ENCODE results near the gene SOX12. TPM values are rescaled to one million over a fixed set of nuclear protein-coding genes. Genes with fewer than 3 reads are reported as not detected.
A peak's percentile ranks its signal among the peaks of the same experiment; 100 is the strongest.

Gene SOX12
- total RNA-seq (ENCODE audit: low replicate concordance): 5.3 and 26.6 TPM in 2 replicates

DNA sequence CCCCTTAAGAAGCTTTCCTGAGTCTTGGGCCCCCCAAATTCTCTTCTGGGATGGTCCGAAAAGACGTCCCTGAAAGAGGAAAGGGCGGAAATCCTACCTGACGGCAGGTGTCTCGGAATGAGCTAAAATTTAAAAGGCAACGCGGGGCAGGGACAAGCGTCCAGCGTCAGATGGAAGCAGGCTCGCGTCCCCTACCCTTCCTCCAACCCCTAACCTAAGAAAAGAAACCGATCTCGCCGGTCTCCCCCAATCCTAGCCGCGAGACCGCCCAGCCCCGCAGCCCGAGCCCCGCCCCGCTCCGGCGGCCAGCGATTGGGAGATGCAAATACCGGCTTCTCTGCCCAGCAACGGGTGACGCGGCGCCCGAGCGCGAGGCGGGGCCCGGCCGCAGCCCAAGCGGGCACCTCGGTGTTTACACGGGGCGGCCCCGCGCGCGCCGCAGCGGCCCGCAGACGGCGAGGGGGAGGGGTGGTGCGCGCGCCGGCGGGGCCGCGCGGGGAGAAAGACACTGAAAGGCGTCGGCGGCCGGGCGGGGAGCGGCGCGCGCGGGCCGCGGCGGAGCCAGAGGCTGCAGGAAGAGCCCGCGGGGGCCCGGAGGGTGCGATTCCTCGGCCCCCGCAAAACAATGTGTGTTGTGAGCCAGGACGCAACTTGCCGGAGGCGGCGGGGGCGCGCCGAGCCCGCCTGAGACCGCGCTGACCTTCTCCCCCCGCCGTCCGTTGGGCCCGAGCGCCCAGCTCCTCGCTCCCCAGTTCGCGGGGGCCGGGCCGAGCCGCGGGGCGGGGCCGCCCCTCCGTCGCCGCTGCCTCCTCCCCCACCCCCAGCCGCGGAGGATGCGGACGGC is at the start of gene SOX12:
Gene SOX12, plus strand, starts transcription at position 508 of the 844 bp plus-strand sequence. CDS start 373 bp downstream, outside the sequence.
- Histone ChIP-seq H3K36me3 (no peaks in the 10 kb centered on the region), H4K20me1 (ENCODE audit: low read depth) (peaks cover 30% of the 10 kb centered on the region), H3F3A (ENCODE audit: low read depth) (peaks cover 53% of the 10 kb centered on the region), H3K4me3 (peak within 1 kb of the TSS; percentile 97), H2AFZ (replicated peaks) (peak within 1 kb of the TSS; percentile 54), H3K9ac (peak within 1 kb of the TSS; percentile 52), H3K9me3 (ENCODE audit: low read depth) (no peaks in the 10 kb centered on the region), H3K27me3 (no peaks in the 10 kb centered on the region), H3K4me1 (peaks cover 25% of the 10 kb centered on the region), H3K79me2 (ENCODE audit: low read depth) (peaks cover 54% of the 10 kb centered on the region), H3K4me2 (peak within 1 kb of the TSS; percentile 83), H3K27ac (peak within 1 kb of the TSS; percentile 92)
- H3K36me3 Mint-ChIP-seq: peaks cover 26% of the 10 kb centered on the region
- peaks cover 2% of the 10 kb centered on the region for H3K9me3 Mint-ChIP-seq
- peaks cover 8% of the 10 kb centered on the region for H3K27me3 Mint-ChIP-seq (ENCODE audit: insufficient read depth, low read depth)
- TF ChIP-seq, protein P1, sequence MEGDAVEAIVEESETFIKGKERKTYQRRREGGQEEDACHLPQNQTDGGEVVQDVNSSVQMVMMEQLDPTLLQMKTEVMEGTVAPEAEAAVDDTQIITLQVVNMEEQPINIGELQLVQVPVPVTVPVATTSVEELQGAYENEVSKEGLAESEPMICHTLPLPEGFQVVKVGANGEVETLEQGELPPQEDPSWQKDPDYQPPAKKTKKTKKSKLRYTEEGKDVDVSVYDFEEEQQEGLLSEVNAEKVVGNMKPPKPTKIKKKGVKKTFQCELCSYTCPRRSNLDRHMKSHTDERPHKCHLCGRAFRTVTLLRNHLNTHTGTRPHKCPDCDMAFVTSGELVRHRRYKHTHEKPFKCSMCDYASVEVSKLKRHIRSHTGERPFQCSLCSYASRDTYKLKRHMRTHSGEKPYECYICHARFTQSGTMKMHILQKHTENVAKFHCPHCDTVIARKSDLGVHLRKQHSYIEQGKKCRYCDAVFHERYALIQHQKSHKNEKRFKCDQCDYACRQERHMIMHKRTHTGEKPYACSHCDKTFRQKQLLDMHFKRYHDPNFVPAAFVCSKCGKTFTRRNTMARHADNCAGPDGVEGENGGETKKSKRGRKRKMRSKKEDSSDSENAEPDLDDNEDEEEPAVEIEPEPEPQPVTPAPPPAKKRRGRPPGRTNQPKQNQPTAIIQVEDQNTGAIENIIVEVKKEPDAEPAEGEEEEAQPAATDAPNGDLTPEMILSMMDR (IDR thresholded peaks at IDR 0.05): no peak
- TF ChIP-seq EZH2 (IDR thresholded peaks at IDR 0.05) (no peak), EZH2phosphoT487 (IDR thresholded peaks at IDR 0.05) (no peak)
- peak within 1 kb of the TSS; percentile 92 for H3K27ac Mint-ChIP-seq
- peak; percentile 98 for DNase-seq (ENCODE audit: low spot score)
- peaks cover 45% of the 10 kb centered on the region for H3K4me1 Mint-ChIP-seq
- peak within 1 kb of the TSS; percentile 96 for H3K4me3 Mint-ChIP-seq

DNA sequence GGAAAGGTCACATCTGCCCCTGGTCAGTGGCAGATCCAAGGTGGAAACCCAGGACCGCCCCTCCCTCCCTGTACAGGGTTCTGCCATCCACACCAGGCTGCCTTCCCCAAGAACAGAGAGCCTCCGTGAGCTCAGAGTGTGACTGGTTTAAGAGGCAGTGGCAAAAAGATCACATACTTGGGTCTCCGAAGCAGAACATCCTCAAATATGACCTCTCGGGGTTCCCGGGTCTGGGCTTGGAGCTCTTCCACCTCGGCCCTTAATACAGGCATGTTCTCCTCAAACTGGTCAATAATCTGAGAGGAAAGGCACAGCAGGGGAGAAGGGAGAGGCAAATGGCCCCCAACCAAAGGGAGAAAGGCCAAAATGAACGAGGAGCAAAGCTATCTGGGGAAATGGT is 49.6 kb upstream of the SOX12 start:
- TF ChIP-seq EZH2 (IDR thresholded peaks at IDR 0.05): no peak
- TF ChIP-seq EZH2phosphoT487 (IDR thresholded peaks at IDR 0.05): no peak
- TF ChIP-seq, protein P1 (IDR thresholded peaks at IDR 0.05): no peak
- Histone ChIP-seq H3K4me3 (no peak overlapping the region), H3K9me3 (ENCODE audit: low read depth) (no peaks in the 10 kb centered on the region), H3K36me3 (no peaks in the 10 kb centered on the region), H3K27ac (no peak overlapping the region), H3F3A (ENCODE audit: low read depth) (no peaks in the 10 kb centered on the region), H3K9ac (no peak overlapping the region), H3K4me1 (no peaks in the 10 kb centered on the region), H2AFZ (replicated peaks) (no peak overlapping the region), H3K4me2 (no peak overlapping the region), H3K79me2 (ENCODE audit: low read depth) (no peaks in the 10 kb centered on the region), H3K27me3 (no peaks in the 10 kb centered on the region), H4K20me1 (ENCODE audit: low read depth) (no peaks in the 10 kb centered on the region)
- no peak overlapping the region for H3K27ac Mint-ChIP-seq
- no peak for DNase-seq (ENCODE audit: low spot score)
- no peaks in the 10 kb centered on the region for H3K9me3 Mint-ChIP-seq
- peaks cover 2% of the 10 kb centered on the region for H3K4me1 Mint-ChIP-seq
- H3K27me3 Mint-ChIP-seq (ENCODE audit: insufficient read depth, low read depth): peaks cover 13% of the 10 kb centered on the region
- no peak overlapping the region for H3K4me3 Mint-ChIP-seq
- peaks cover 38% of the 10 kb centered on the region for H3K36me3 Mint-ChIP-seq

DNA sequence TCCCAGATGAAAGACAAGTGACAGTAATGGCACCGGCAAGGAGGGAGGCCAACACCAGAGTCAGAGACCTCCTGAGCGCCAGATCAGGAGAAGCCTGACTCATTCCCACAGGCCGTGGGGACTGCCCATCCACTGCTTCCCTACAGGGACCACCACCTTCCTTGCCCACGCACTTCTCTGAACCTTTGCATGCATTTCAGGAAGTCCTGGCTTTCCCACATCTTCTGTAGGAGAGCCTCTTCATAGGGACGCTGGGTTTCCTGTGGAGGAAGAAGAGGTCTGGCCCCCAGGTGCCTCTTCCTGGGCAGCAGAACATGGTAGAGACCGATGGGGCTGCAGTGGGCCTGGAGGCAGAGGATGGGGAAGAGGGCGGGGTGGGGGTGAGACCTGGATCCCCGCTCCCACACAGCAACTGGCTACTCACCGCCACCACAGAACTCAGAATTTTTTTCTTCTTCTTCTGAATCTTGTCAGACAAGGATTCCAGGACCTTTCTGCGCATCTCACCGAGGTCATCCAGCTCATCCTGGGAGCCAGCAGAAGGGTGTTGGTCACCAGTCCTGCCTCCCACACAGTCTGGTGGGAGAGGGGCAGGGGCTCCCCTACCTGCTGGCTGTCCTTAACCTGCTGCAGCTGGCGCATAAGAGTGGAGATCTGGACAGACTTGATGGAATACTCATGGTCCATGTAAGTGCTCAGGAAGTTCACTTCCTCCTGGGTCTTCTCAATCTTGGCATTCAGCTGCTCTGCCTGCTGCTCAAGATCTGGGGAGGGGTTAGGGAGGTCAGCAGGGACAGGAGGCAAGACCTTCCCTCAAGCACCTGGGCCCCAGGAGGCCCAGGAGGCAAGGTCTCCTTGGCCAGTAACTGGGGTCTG is 48.5 kb upstream of the SOX12 start:
- Histone ChIP-seq H3K27ac (no peak overlapping the region), H3K4me1 (no peaks in the 10 kb centered on the region), H2AFZ (replicated peaks) (no peak overlapping the region), H3K79me2 (ENCODE audit: low read depth) (no peaks in the 10 kb centered on the region), H3K9me3 (ENCODE audit: low read depth) (no peaks in the 10 kb centered on the region), H3K27me3 (no peaks in the 10 kb centered on the region), H3K4me2 (no peak overlapping the region), H3K9ac (no peak overlapping the region), H4K20me1 (ENCODE audit: low read depth) (no peaks in the 10 kb centered on the region), H3K4me3 (no peak overlapping the region), H3K36me3 (no peaks in the 10 kb centered on the region), H3F3A (ENCODE audit: low read depth) (no peaks in the 10 kb centered on the region)
- H3K27me3 Mint-ChIP-seq (ENCODE audit: insufficient read depth, low read depth): peaks cover 10% of the 10 kb centered on the region
- H3K9me3 Mint-ChIP-seq: no peaks in the 10 kb centered on the region
- no peak overlapping the region for H3K27ac Mint-ChIP-seq
- peaks cover 42% of the 10 kb centered on the region for H3K36me3 Mint-ChIP-seq
- H3K4me1 Mint-ChIP-seq: peaks cover 2% of the 10 kb centered on the region
- H3K4me3 Mint-ChIP-seq: no peak overlapping the region
- no peak for TF ChIP-seq EZH2 (IDR thresholded peaks at IDR 0.05)
- no peak for DNase-seq (ENCODE audit: low spot score)

Data from neural progenitor cell (in vitro differentiated cells).